ENCODE data around the gene TRIM40. TPM values are rescaled to one million over a fixed set of nuclear protein-coding genes. Genes with fewer than 3 reads are reported as not detected.
"Not testable (repeated sequence)": the region's sequence is repeated elsewhere in the genome, so short reads cannot be mapped to it uniquely, and the experiment has no call there.

Gene TRIM40
- total RNA-seq, 2 donors from 2014 or later: not detected

GRCh38 chr6:30129265-30130178 lies 6.4 kb upstream of the TRIM40 start:
- ATAC-seq (no peak), DNase-seq (ENCODE audit: low spot score) (no peak)
- no peak overlapping the region for H3K4me3 Mint-ChIP-seq
- peaks cover 51 to 65% of the 10 kb centered on the region in 2 donors for H3K27me3 Mint-ChIP-seq
- H3K36me3 Mint-ChIP-seq: no peaks in the 10 kb centered on the region
- no peak overlapping the region for H3K27ac Mint-ChIP-seq
- no peaks in the 10 kb centered on the region for H3K9me3 Mint-ChIP-seq
- peaks cover 4 to 5% of the 10 kb centered on the region in 2 donors for H3K4me1 Mint-ChIP-seq (ENCODE audit: low read depth in 2 of 2)

- no peak overlapping the region for H3K27ac Mint-ChIP-seq
- no peak for ATAC-seq
- H3K4me1 Mint-ChIP-seq (ENCODE audit: low read depth in 2 of 2): peaks cover 4 to 5% of the 10 kb centered on the region in 2 donors
Measured at GRCh38 chr6:30130179-30130679, 5.7 kb upstream of the TRIM40 start.

GRCh38 chr6:30130887-30131862 lies 4.8 kb upstream of the TRIM40 start:
- peaks cover 49 to 55% of the 10 kb centered on the region in 2 donors for H3K27me3 Mint-ChIP-seq
- peak; percentile 87 to 88 for ATAC-seq
- no peaks in the 10 kb centered on the region for H3K36me3 Mint-ChIP-seq
- peaks cover 8 to 10% of the 10 kb centered on the region in 2 donors for H3K4me1 Mint-ChIP-seq (ENCODE audit: low read depth in 2 of 2)
- H3K27ac Mint-ChIP-seq: no peak overlapping the region
- no peak overlapping the region for H3K4me3 Mint-ChIP-seq
- H3K9me3 Mint-ChIP-seq: no peaks in the 10 kb centered on the region
- DNase-seq (ENCODE audit: low spot score): peak; percentile 70

More at GRCh38 chr6:30130179-30130679, 5.7 kb upstream of the TRIM40 start:
- Mint-ChIP-seq H3K9me3 (no peaks in the 10 kb centered on the region), H3K27me3 (peaks cover 50 to 62% of the 10 kb centered on the region in 2 donors), H3K36me3 (no peaks in the 10 kb centered on the region), H3K4me3 (no peak overlapping the region)
- no peak for DNase-seq (ENCODE audit: low spot score)

GRCh38 chr6:30131947-30132497 lies 3.9 kb upstream of the TRIM40 start:
- Mint-ChIP-seq H3K27ac (no peak overlapping the region), H3K4me3 (no peak overlapping the region), H3K27me3 (peaks cover 44 to 48% of the 10 kb centered on the region in 2 donors), H3K9me3 (no peaks in the 10 kb centered on the region), H3K36me3 (no peaks in the 10 kb centered on the region), H3K4me1 (ENCODE audit: low read depth in 2 of 2) (peaks cover 10 to 12% of the 10 kb centered on the region in 2 donors)
- no peak for DNase-seq (ENCODE audit: low spot score)
- no peak for ATAC-seq

- Mint-ChIP-seq H3K36me3 (no peaks in the 10 kb centered on the region), H3K27me3 (peaks cover 35 to 56% of the 10 kb centered on the region in 2 donors), H3K27ac (no peak overlapping the region), H3K9me3 (no peaks in the 10 kb centered on the region), H3K4me1 (ENCODE audit: low read depth in 2 of 2) (peaks cover 10 to 12% of the 10 kb centered on the region in 2 donors), H3K4me3 (no peak overlapping the region)
- no peak for ATAC-seq
- DNase-seq (ENCODE audit: low spot score): no peak
Measured at GRCh38 chr6:30135147-30135546, 793 bp upstream of the TRIM40 start.

- Mint-ChIP-seq H3K9me3 (no peaks in the 10 kb centered on the region), H3K36me3 (no peaks in the 10 kb centered on the region), H3K27ac (no peak overlapping the region), H3K4me1 (ENCODE audit: low read depth in 2 of 2) (peaks cover 5 to 7% of the 10 kb centered on the region in 2 donors), H3K27me3 (peaks cover 36 to 56% of the 10 kb centered on the region in 2 donors), H3K4me3 (no peak overlapping the region)
- DNase-seq (ENCODE audit: low spot score): no peak
- peak; percentile 59 to 61 for ATAC-seq
Measured at GRCh38 chr6:30136570-30137286, 788 bp downstream of the TRIM40 start.

- not testable (repeated sequence) for H3K4me1 Mint-ChIP-seq (ENCODE audit: low read depth in 2 of 2); H3K9me3 Mint-ChIP-seq; H3K27ac Mint-ChIP-seq; DNase-seq (ENCODE audit: low spot score); H3K36me3 Mint-ChIP-seq; H3K4me3 Mint-ChIP-seq; ATAC-seq
- peaks cover 39 to 70% of the 10 kb centered on the region in 2 donors for H3K27me3 Mint-ChIP-seq
Measured at GRCh38 chr6:30140240-30140639, 4.3 kb downstream of the TRIM40 start.

- Mint-ChIP-seq H3K27me3 (peaks cover 33 to 77% of the 10 kb centered on the region in 2 donors), H3K36me3 (no peaks in the 10 kb centered on the region), H3K27ac (no peak overlapping the region), H3K4me3 (no peak overlapping the region), H3K4me1 (ENCODE audit: low read depth in 2 of 2) (peaks cover 0 to 3% of the 10 kb centered on the region in 2 donors), H3K9me3 (no peaks in the 10 kb centered on the region)
- no peak for ATAC-seq
- DNase-seq (ENCODE audit: low spot score): no peak
Measured at GRCh38 chr6:30142665-30143064, 6.7 kb downstream of the TRIM40 start.

- no peaks in the 10 kb centered on the region for H3K36me3 Mint-ChIP-seq
- no peak overlapping the region for H3K4me3 Mint-ChIP-seq
- H3K27me3 Mint-ChIP-seq: peaks cover 35 to 73% of the 10 kb centered on the region in 2 donors
- H3K4me1 Mint-ChIP-seq (ENCODE audit: low read depth in 2 of 2): peaks cover 0 to 3% of the 10 kb centered on the region in 2 donors
- ATAC-seq (no peak), DNase-seq (ENCODE audit: low spot score) (no peak)
- no peaks in the 10 kb centered on the region for H3K9me3 Mint-ChIP-seq
- no peak overlapping the region for H3K27ac Mint-ChIP-seq
Measured at GRCh38 chr6:30143780-30144179, 7.8 kb downstream of the TRIM40 start.

- H3K27me3 Mint-ChIP-seq: peaks cover 34 to 67% of the 10 kb centered on the region in 2 donors
- ATAC-seq (no peak), DNase-seq (ENCODE audit: low spot score) (no peak)
- H3K4me3 Mint-ChIP-seq: no peak overlapping the region
- no peaks in the 10 kb centered on the region for H3K9me3 Mint-ChIP-seq
- peaks cover 0 to 3% of the 10 kb centered on the region in 2 donors for H3K4me1 Mint-ChIP-seq (ENCODE audit: low read depth in 2 of 2)
- no peaks in the 10 kb centered on the region for H3K36me3 Mint-ChIP-seq
- no peak overlapping the region for H3K27ac Mint-ChIP-seq
Measured at GRCh38 chr6:30144811-30145210, 8.9 kb downstream of the TRIM40 start.

- H3K4me3 Mint-ChIP-seq: no peak overlapping the region
- DNase-seq (ENCODE audit: low spot score): no peak
- H3K27ac Mint-ChIP-seq: no peak overlapping the region
- peaks cover 0 to 3% of the 10 kb centered on the region in 2 donors for H3K4me1 Mint-ChIP-seq (ENCODE audit: low read depth in 2 of 2)
- H3K27me3 Mint-ChIP-seq: peaks cover 34 to 67% of the 10 kb centered on the region in 2 donors
- H3K36me3 Mint-ChIP-seq: no peaks in the 10 kb centered on the region
- no peak for ATAC-seq
- no peaks in the 10 kb centered on the region for H3K9me3 Mint-ChIP-seq
Measured at GRCh38 chr6:30145818-30146217, 9.9 kb downstream of the TRIM40 start.

GRCh38 chr6:30147096-30147495 lies 11.2 kb downstream of the TRIM40 start:
- DNase-seq (ENCODE audit: low spot score) (no peak), ATAC-seq (no peak)
- H3K4me3 Mint-ChIP-seq: no peak overlapping the region
- no peak overlapping the region for H3K27ac Mint-ChIP-seq
- H3K36me3 Mint-ChIP-seq: no peaks in the 10 kb centered on the region
- no peaks in the 10 kb centered on the region for H3K9me3 Mint-ChIP-seq
- peaks cover 0 to 6% of the 10 kb centered on the region in 2 donors for H3K4me1 Mint-ChIP-seq (ENCODE audit: low read depth in 2 of 2)
- H3K27me3 Mint-ChIP-seq: peaks cover 23 to 55% of the 10 kb centered on the region in 2 donors

GRCh38 chr6:30149234-30149633 lies 13.3 kb downstream of the TRIM40 start:
- no peak overlapping the region for H3K27ac Mint-ChIP-seq
- no peak overlapping the region for H3K4me3 Mint-ChIP-seq
- DNase-seq (ENCODE audit: low spot score) (no peak), ATAC-seq (no peak)
- H3K4me1 Mint-ChIP-seq (ENCODE audit: low read depth in 2 of 2): peaks cover 0 to 6% of the 10 kb centered on the region in 2 donors
- no peaks in the 10 kb centered on the region for H3K9me3 Mint-ChIP-seq
- H3K36me3 Mint-ChIP-seq: no peaks in the 10 kb centered on the region
- peaks cover 20 to 40% of the 10 kb centered on the region in 2 donors for H3K27me3 Mint-ChIP-seq

All from natural killer cell treated with Interleukin-12 subunit alpha and Interleukin-12 subunit beta and Interleukin-15 and Interleukin-18, amount 100 ng/mL, for 72 hours (primary cell).